ENCODE results near the gene LRRC74A.

- TF ChIP-seq CTCF (conservative IDR thresholded peaks at IDR 0.05) (no peak), ZFX (IDR thresholded peaks at IDR 0.05) (no peak)
These were observed 11.2 kb upstream of the LRRC74A start for GRCh38 chr14:76814726-76815645.

Measured in C4-2B (cell line).